GM12878 (cell line): ENCODE measurements around the gene TUNAR. TPM values are rescaled to one million over a fixed set of nuclear protein-coding genes. Genes with fewer than 3 reads are reported as not detected.

ENCODE experiments used
- ATAC-seq: fragments of 200-7000 bp; cut with Tn5 transposase; 3 replicates; pipeline ENCODE4 v1.9.1; 2020; ENCODE audit warnings: mild to moderate bottlenecking, moderate library complexity
- BruUV-seq: library from RNA; stranded (reverse); fragments of 400-500 nt; replicated peaks from 2 replicates; lab custom pipeline; 2021; lab: Mats Ljungman, UMichigan
- CTCF ChIA-PET: fragments of 300-600 bp; sonication (Branson Sonifier 250); formaldehyde crosslinking; extraction: SDS; loops from one replicate; lab custom pipeline; 2021; ENCODE audit warnings: inconsistent platforms; lab: Yijun Ruan, JAX
- POLR2A ChIA-PET: fragments of 350-600 bp; formaldehyde crosslinking; extraction: SDS; loops from one replicate; lab custom pipeline; 2021; ENCODE audit warnings: inconsistent platforms; lab: Charles Lee
- RAD21 ChIA-PET: fragments of 300-600 bp; sonication (Branson Sonifier 250); formaldehyde crosslinking; loops from one replicate; lab custom pipeline; 2023; ENCODE audit warnings: antibody characterized with exemption; ENCODE audit not compliant: unreplicated experiment; lab: Charles Lee
- SMC1A ChIA-PET: fragments of 300-600 bp; sonication (Branson Sonifier 250); formaldehyde crosslinking; loops from one replicate; lab custom pipeline; 2023; ENCODE audit not compliant: unreplicated experiment, uncharacterized antibody; lab: Charles Lee
- DNase-seq: peaks from one replicate; pipeline ENCODE4 v3.0.0-alpha.2; 2011; ENCODE audit warnings: low read depth, low spot score
- FAIRE-seq: peaks from 3 replicates; lab custom pipeline; 2011; peaks lifted over from hg19 to GRCh38; lab: Jason Lieb, UNC
- H2AFZ ChIP-seq: 2 replicates; pipeline ENCODE4 v1.6.0; 2011; ENCODE audit warnings: low read depth, low read length, control low read depth; ENCODE audit not compliant: control insufficient read depth
- H3K27ac ChIP-seq: 2 replicates; pipeline ENCODE4 v1.5.1; 2011; ENCODE audit warnings: control low read depth; ENCODE audit not compliant: control insufficient read depth, insufficient read depth
- H3K27me3 ChIP-seq, 2 experiments: replicated peaks in 1 of 2; 2 replicates each; pipeline versions ENCODE4 v1.6.0 to v1.6.1; 2011; ENCODE audit warnings: low read length in 1 of 2; ENCODE audit not compliant: control insufficient read depth in 2 of 2, insufficient read depth in 2 of 2
- H3K36me3 ChIP-seq, 2 experiments: 2 replicates each; pipeline ENCODE4 v1.5.1; 2011; ENCODE audit warnings: low read length in 1 of 2; ENCODE audit not compliant: control insufficient read depth in 2 of 2, insufficient read depth in 2 of 2
- H3K4me1 ChIP-seq: 2 replicates; pipeline ENCODE4 v1.6.1; 2011; ENCODE audit warnings: mild to moderate bottlenecking, low read length, moderate library complexity, mixed read lengths; ENCODE audit not compliant: control insufficient read depth, insufficient read depth
- H3K4me2 ChIP-seq: 2 replicates; pipeline ENCODE4 v1.6.0; 2011; ENCODE audit warnings: control low read depth; ENCODE audit not compliant: control insufficient read depth, insufficient read depth
- H3K4me3 ChIP-seq: fragments of 200-600 bp; sonication (generic); 2 replicates; pipeline ENCODE4 v1.5.1; 2016
- H3K79me2 ChIP-seq: 2 replicates; pipeline ENCODE4 v1.6.0; 2011; ENCODE audit warnings: low read length; ENCODE audit not compliant: control insufficient read depth, insufficient read depth
- H3K9ac ChIP-seq: 2 replicates; pipeline ENCODE4 v1.8.0; 2011; ENCODE audit warnings: low read length, control low read depth, mixed read lengths; ENCODE audit not compliant: control insufficient read depth, insufficient read depth
- H3K9me3 ChIP-seq: replicated peaks from 3 replicates; pipeline ENCODE4 v1.5.1; 2011; ENCODE audit warnings: mild to moderate bottlenecking, low read length; ENCODE audit not compliant: control insufficient read depth, insufficient read depth
- H4K20me1 ChIP-seq: 2 replicates; pipeline ENCODE4 v1.6.0; 2011; ENCODE audit not compliant: control insufficient read depth, insufficient read depth
- CBFB ChIP-seq: IDR thresholded peaks from 2 replicates; pipeline ENCODE4 v1.6.1; 2016; ENCODE audit warnings: antibody characterized with exemption, low read depth
- FOS ChIP-seq: IDR thresholded peaks from 3 replicates; pipeline ENCODE4 v1.6.1; 2011; ENCODE audit warnings: borderline replicate concordance; ENCODE audit not compliant: insufficient read length; ENCODE audit errors: extremely low read depth
- FOXK2 ChIP-seq: fragments of 450-650 bp; IDR thresholded peaks from 2 replicates; pipeline ENCODE4 v1.6.1; 2017; ENCODE audit warnings: mild to moderate bottlenecking, moderate library complexity
- KAT2A ChIP-seq: conservative IDR thresholded peaks from 2 replicates; pipeline ENCODE4 v1.6.1; 2011; ENCODE audit warnings: low read depth, low read length; ENCODE audit not compliant: control insufficient read depth
- KLF5 ChIP-seq: fragments of 450-650 bp; IDR thresholded peaks from 2 replicates; pipeline ENCODE4 v1.6.1; 2014; ENCODE audit warnings: mild to moderate bottlenecking; ENCODE audit not compliant: partially characterized antibody
- MAX ChIP-seq: IDR thresholded peaks from 2 replicates; pipeline ENCODE4 v1.6.1; 2012; ENCODE audit warnings: low read depth, low read length, improper control_type of control experiment
- MTA2 ChIP-seq: fragments of 450-650 bp; IDR thresholded peaks from 2 replicates; pipeline ENCODE4 v1.6.1; 2016; ENCODE audit warnings: low read depth, mild to moderate bottlenecking, moderate library complexity
- SREBF1 ChIP-seq: IDR thresholded peaks from 2 replicates; pipeline ENCODE4 v1.6.1; 2012; ENCODE audit warnings: mild to moderate bottlenecking, low read length
- STAT1 ChIP-seq: fragments of 450-650 bp; conservative IDR thresholded peaks from 2 replicates; pipeline ENCODE4 v1.6.1; 2014; ENCODE audit warnings: antibody characterized with exemption, mild to moderate bottlenecking
- SUZ12 ChIP-seq: fragments of 200-600 bp; sonication (generic); IDR thresholded peaks from one replicate; pipeline ENCODE4 v1.6.1; 2018; ENCODE audit warnings: antibody characterized with exemption, mild to moderate bottlenecking; ENCODE audit not compliant: unreplicated experiment
- TAF1 ChIP-seq: IDR thresholded peaks from 2 replicates; pipeline ENCODE4 v1.6.1; 2011; ENCODE audit warnings: mild to moderate bottlenecking, low read depth, low read length, borderline replicate concordance
- TCF3 ChIP-seq: IDR thresholded peaks from 2 replicates; pipeline ENCODE4 v1.6.1; 2012; ENCODE audit warnings: low read depth, mild to moderate bottlenecking, low read length, borderline replicate concordance; ENCODE audit not compliant: insufficient read depth
- WGBS: methylation state at CpG from one replicate; pipeline ENCODE4 v1.1.6; 2016; ENCODE audit warnings: low lambda C conversion rate; ENCODE audit not compliant: insufficient replicate concordance, insufficient coverage; ENCODE audit errors: missing lambda C conversion rate; 5-methylcytosine and 5-hydroxymethylcytosine counted together
- in situ Hi-C: fragments of 300-500 bp; cut with MboI; formaldehyde crosslinking; loops from 9 replicates; pipeline ENCODE4 v1.14.3; 2018; ENCODE audit warnings: mixed read lengths
- intact Hi-C: fragments of 100-400 bp; cut with micrococcal nuclease; formaldehyde crosslinking; loops from one replicate; pipeline ENCODE4 v1.14.2; 2022; ENCODE audit not compliant: unreplicated experiment
- polyA plus RNA-seq, 11 experiments: library from polyadenylated mRNA; depleted of rRNA in 4 of 11; unstranded in 6 of 11; stranded (reverse) in 5 of 11; fragments of >200 nt; fragmentation: Nextera tagmentation in 4 of 11; fragmentation: Illumina TruSeq in 1 of 11; extraction: Ambion mirVana in 4 of 11; extraction: Trizol in 1 of 11; gene quantifications; 1 replicate in 1 of 11; 2 replicates in 10 of 11; pipeline versions ENCODE4 v1.2.1 to v1.2.3, GENCODE V29; 2011 to 2016; ENCODE audit warnings: inconsistent platforms in 2 of 11, missing spikeins in 2 of 11, low read depth in 1 of 11
- total RNA-seq, 4 experiments: library from RNA; depleted of rRNA in 3 of 4; stranded (reverse); fragments of >200 nt in 3 of 4; fragmentation: Illumina TruSeq in 1 of 4; extraction: Trizol in 1 of 4; gene quantifications; 2 replicates each; pipeline versions ENCODE4 v1.2.1 to v1.2.3, GENCODE V29; 2013 to 2021

Gene TUNAR
- total and polyA plus RNA-seq, 10 of the 15 experiments (the other 5 are each of a cell fraction or from before 2014, with no cell fraction given), result 0.02 TPM; not detected in 9

- H3K4me2 ChIP-seq, result no peak overlapping the region
- no peaks in the 10 kb centered on the region for H3K79me2 ChIP-seq
- no peaks in the 10 kb centered on the region for H4K20me1 ChIP-seq
- no peaks in the 10 kb centered on the region; the same call in 2 of the 3 replicates for H3K9me3 ChIP-seq
- RAD21 ChIA-PET, result no interaction called here
- TF ChIP-seq FOS (no peak), KAT2A (no peak), MAX (no peak), MTA2 (no peak), TCF3 (no peak), SREBF1 (no peak), CBFB (no peak), TAF1 (no peak), KLF5 (no peak), STAT1 (no peak), SUZ12 (no peak), FOXK2 (no peak)
- WGBS, result 73% methylated on average over 1 of the region's 1 CpG
- 0 out of 4 replicates have a peak, but pooled peaks cover 0 to 1% of the 10 kb centered on the region in 2 experiments for H3K27me3 ChIP-seq
- SMC1A ChIA-PET, result no interaction called here
- BruUV-seq, result no TSS peak
- no peaks in the 10 kb centered on the region for H3K36me3 ChIP-seq
- intact Hi-C loops (no loop called here), in situ Hi-C loops (no loop called here)
- no peak overlapping the region for H3K9ac ChIP-seq
- no peaks in the 10 kb centered on the region for H3K4me1 ChIP-seq
- no peak overlapping the region for H2AFZ ChIP-seq
- FAIRE-seq (no peak), ATAC-seq (no peak), DNase-seq (no peak)
- no peak overlapping the region for H3K27ac ChIP-seq
- CTCF ChIA-PET, result no interaction called here
- POLR2A ChIA-PET, result no interaction called here
- no peak overlapping the region for H3K4me3 ChIP-seq
Measured at GRCh38 chr14:95946867-95947266, 70.2 kb downstream of the TUNAR start.
